ENCODE measurements around the gene CCT4.
"Not testable (repeated sequence)": the region's sequence is repeated elsewhere in the genome, so short reads cannot be mapped to it uniquely, and the experiment has no call there.

The CCT4 gene

GRCh38 chr2:61888267-61889055, at the start of gene CCT4:
Gene CCT4 (minus strand): TSS chr2:61888656. CDS start chr2:61888507, 149 bp downstream.
- Mint-ChIP-seq H3K27ac (peak within 1 kb of the TSS; percentile 99), H3K4me1 (ENCODE audit: low read depth) (peaks cover 29% of the 10 kb centered on the region), H3K9me3 (ENCODE audit: low read depth) (no peaks in the 10 kb centered on the region), H3K36me3 (peaks cover 14% of the 10 kb centered on the region), H3K4me3 (peak within 1 kb of the TSS; percentile 96), H3K27me3 (no peaks in the 10 kb centered on the region)

GRCh38 chr2:61937886-61938285, 49.4 kb upstream of the CCT4 start:
- Mint-ChIP-seq H3K27me3 (no peaks in the 10 kb centered on the region), H3K4me3 (no peak overlapping the region), H3K36me3 (peaks cover 8% of the 10 kb centered on the region), H3K27ac (no peak overlapping the region), H3K4me1 (ENCODE audit: low read depth) (no peaks in the 10 kb centered on the region), H3K9me3 (ENCODE audit: low read depth) (no peaks in the 10 kb centered on the region)

- H3K36me3 Mint-ChIP-seq = peaks cover 14% of the 10 kb centered on the region
- H3K27ac Mint-ChIP-seq = no peak overlapping the region
- H3K4me1 Mint-ChIP-seq (ENCODE audit: low read depth) = no peaks in the 10 kb centered on the region
- H3K9me3 Mint-ChIP-seq (ENCODE audit: low read depth) = no peaks in the 10 kb centered on the region
- H3K27me3 Mint-ChIP-seq = no peaks in the 10 kb centered on the region
- H3K4me3 Mint-ChIP-seq = no peak overlapping the region
Observed at GRCh38 chr2:61937098-61937497, 48.6 kb upstream of the CCT4 start.

- Mint-ChIP-seq H3K4me3 (no peak overlapping the region), H3K4me1 (ENCODE audit: low read depth) (no peaks in the 10 kb centered on the region), H3K27me3 (no peaks in the 10 kb centered on the region), H3K9me3 (ENCODE audit: low read depth) (no peaks in the 10 kb centered on the region), H3K36me3 (peaks cover 15% of the 10 kb centered on the region), H3K27ac (no peak overlapping the region)
Observed at GRCh38 chr2:61928826-61929461, 40.5 kb upstream of the CCT4 start.

GRCh38 chr2:61926531-61927477, 38.3 kb upstream of the CCT4 start:
- H3K27ac Mint-ChIP-seq = no peak overlapping the region
- H3K4me1 Mint-ChIP-seq (ENCODE audit: low read depth) = no peaks in the 10 kb centered on the region
- H3K27me3 Mint-ChIP-seq = no peaks in the 10 kb centered on the region
- peaks cover 8% of the 10 kb centered on the region for H3K36me3 Mint-ChIP-seq
- no peak overlapping the region for H3K4me3 Mint-ChIP-seq
- H3K9me3 Mint-ChIP-seq (ENCODE audit: low read depth) = no peaks in the 10 kb centered on the region

GRCh38 chr2:61924895-61925663, 36.6 kb upstream of the CCT4 start:
- Mint-ChIP-seq H3K9me3 (ENCODE audit: low read depth) (no peaks in the 10 kb centered on the region), H3K36me3 (peaks cover 10% of the 10 kb centered on the region), H3K27ac (no peak overlapping the region), H3K27me3 (no peaks in the 10 kb centered on the region), H3K4me3 (no peak overlapping the region), H3K4me1 (ENCODE audit: low read depth) (no peaks in the 10 kb centered on the region)

- Mint-ChIP-seq H3K9me3 (ENCODE audit: low read depth) (no peaks in the 10 kb centered on the region), H3K27me3 (no peaks in the 10 kb centered on the region), H3K27ac (no peak overlapping the region)
Observed at GRCh38 chr2:61922714-61923113, 34.3 kb upstream of the CCT4 start.

GRCh38 chr2:61920548-61920947, 32.1 kb upstream of the CCT4 start:
- Mint-ChIP-seq H3K27ac (no peak overlapping the region), H3K4me1 (ENCODE audit: low read depth) (no peaks in the 10 kb centered on the region)

More at GRCh38 chr2:61922714-61923113, 34.3 kb upstream of the CCT4 start:
- Mint-ChIP-seq H3K4me1 (ENCODE audit: low read depth) (no peaks in the 10 kb centered on the region), H3K4me3 (no peak overlapping the region), H3K36me3 (peaks cover 7% of the 10 kb centered on the region)

GRCh38 chr2:61914794-61915193, 26.3 kb upstream of the CCT4 start:
- H3K4me1 Mint-ChIP-seq (ENCODE audit: low read depth); H3K4me3 Mint-ChIP-seq; H3K36me3 Mint-ChIP-seq; H3K27me3 Mint-ChIP-seq; H3K9me3 Mint-ChIP-seq (ENCODE audit: low read depth); H3K27ac Mint-ChIP-seq: not testable (repeated sequence)

More at GRCh38 chr2:61920548-61920947, 32.1 kb upstream of the CCT4 start:
- Mint-ChIP-seq H3K4me3 (no peak overlapping the region), H3K36me3 (peaks cover 4% of the 10 kb centered on the region), H3K9me3 (ENCODE audit: low read depth) (no peaks in the 10 kb centered on the region), H3K27me3 (no peaks in the 10 kb centered on the region)

GRCh38 chr2:61911510-61911909, 23.1 kb upstream of the CCT4 start:
- no peaks in the 10 kb centered on the region for H3K27me3 Mint-ChIP-seq
- H3K4me1 Mint-ChIP-seq (ENCODE audit: low read depth) = peaks cover 23% of the 10 kb centered on the region
- H3K4me3 Mint-ChIP-seq = no peak overlapping the region
- no peaks in the 10 kb centered on the region for H3K9me3 Mint-ChIP-seq (ENCODE audit: low read depth)
- H3K27ac Mint-ChIP-seq = no peak overlapping the region
- H3K36me3 Mint-ChIP-seq = no peaks in the 10 kb centered on the region

GRCh38 chr2:61910603-61911002, 22.1 kb upstream of the CCT4 start:
- no peaks in the 10 kb centered on the region for H3K9me3 Mint-ChIP-seq (ENCODE audit: low read depth)
- H3K27ac Mint-ChIP-seq = no peak overlapping the region
- peaks cover 28% of the 10 kb centered on the region for H3K4me1 Mint-ChIP-seq (ENCODE audit: low read depth)
- H3K27me3 Mint-ChIP-seq = no peaks in the 10 kb centered on the region
- no peak overlapping the region for H3K4me3 Mint-ChIP-seq
- H3K36me3 Mint-ChIP-seq = no peaks in the 10 kb centered on the region

- Mint-ChIP-seq H3K4me1 (ENCODE audit: low read depth) (peaks cover 31% of the 10 kb centered on the region), H3K4me3 (no peak overlapping the region)
Observed at GRCh38 chr2:61909116-61909515, 20.7 kb upstream of the CCT4 start.

GRCh38 chr2:61906186-61906470, 17.7 kb upstream of the CCT4 start:
- H3K4me3 Mint-ChIP-seq = peak overlapping the region; percentile 97
- H3K27me3 Mint-ChIP-seq = no peaks in the 10 kb centered on the region
- no peaks in the 10 kb centered on the region for H3K9me3 Mint-ChIP-seq (ENCODE audit: low read depth)
- H3K36me3 Mint-ChIP-seq = no peaks in the 10 kb centered on the region
- H3K27ac Mint-ChIP-seq = peak overlapping the region; percentile 88
- peaks cover 24% of the 10 kb centered on the region for H3K4me1 Mint-ChIP-seq (ENCODE audit: low read depth)

More at GRCh38 chr2:61909116-61909515, 20.7 kb upstream of the CCT4 start:
- H3K27me3 Mint-ChIP-seq = no peaks in the 10 kb centered on the region
- H3K36me3 Mint-ChIP-seq = no peaks in the 10 kb centered on the region
- H3K9me3 Mint-ChIP-seq (ENCODE audit: low read depth) = no peaks in the 10 kb centered on the region
- H3K27ac Mint-ChIP-seq = no peak overlapping the region

GRCh38 chr2:61905372-61906185, 17.1 kb upstream of the CCT4 start, which contains the start of gene COMMD1:
Gene COMMD1 (plus strand): TSS chr2:61905674. CDS start chr2:61905679, 5 bp downstream.
- H3K27ac Mint-ChIP-seq = peak within 1 kb of the TSS; percentile 88
- no peaks in the 10 kb centered on the region for H3K27me3 Mint-ChIP-seq
- H3K4me3 Mint-ChIP-seq = peak within 1 kb of the TSS; percentile 97
- H3K4me1 Mint-ChIP-seq (ENCODE audit: low read depth) = peaks cover 24% of the 10 kb centered on the region
- H3K9me3 Mint-ChIP-seq (ENCODE audit: low read depth) = no peaks in the 10 kb centered on the region
- no peaks in the 10 kb centered on the region for H3K36me3 Mint-ChIP-seq

All from activated naive CD8-positive, alpha-beta T cell (primary cell).